Measurements from ENCODE around the gene RPTOR. TPM values are rescaled to one million over a fixed set of nuclear protein-coding genes. Genes with fewer than 3 reads are reported as not detected.

The RPTOR gene
- total and polyA plus RNA-seq, 4 experiments from 2014 or later: 2.4 to 51.8 (median 29.6) TPM

DNA sequence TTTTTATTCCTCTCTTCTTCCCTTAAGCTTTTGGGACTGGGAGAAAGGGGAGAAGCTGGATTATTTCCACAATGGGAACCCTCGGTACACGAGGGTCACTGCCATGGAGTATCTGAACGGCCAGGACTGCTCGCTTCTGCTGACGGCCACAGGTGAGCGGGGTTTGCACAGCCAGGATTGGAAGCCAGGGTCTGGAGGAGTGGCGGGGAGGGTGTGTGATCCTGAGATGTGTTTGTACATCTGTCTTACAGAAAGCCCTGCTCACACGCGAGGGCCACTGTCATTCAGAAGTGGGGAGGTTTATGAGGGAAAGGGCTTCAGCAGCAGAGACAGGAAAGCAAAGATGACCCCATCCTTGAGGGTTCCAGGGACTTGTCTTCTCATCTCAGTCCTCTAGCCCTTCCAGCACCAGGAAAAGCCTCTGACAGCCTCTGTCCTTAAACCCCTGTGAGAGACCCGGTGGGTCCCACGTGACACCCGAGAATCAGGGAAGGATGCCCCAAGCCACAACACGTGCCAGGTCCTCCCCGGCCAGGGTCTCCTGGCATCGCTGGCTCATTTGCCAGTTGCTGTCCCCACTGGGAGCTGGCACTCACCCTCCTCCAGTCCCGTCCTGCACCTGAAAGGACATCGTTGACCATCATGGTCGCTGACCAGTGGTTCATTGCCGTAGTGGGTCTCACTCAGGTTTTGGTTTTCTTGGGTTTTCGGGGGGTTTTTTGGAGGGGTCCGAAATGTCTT is 402.7 kb downstream of the RPTOR start:
- Mint-ChIP-seq H3K4me1 (peaks cover 0 to 7% (median 0%) of the 10 kb centered on the region in 4 donors), H3K36me3 (peaks cover 31% of the 10 kb centered on the region in 2 donors), H3K27ac (no peak overlapping the region), H3K4me3 (no peak overlapping the region), H3K9me3 (no peaks in the 10 kb centered on the region), H3K27me3 (no peaks in the 10 kb centered on the region)
- Histone ChIP-seq H3K27ac (ENCODE audit: low read depth, low read length) (no peak overlapping the region), H3K27me3 (ENCODE audit: insufficient read depth, low read length) (no peaks in the 10 kb centered on the region), H3K4me3 (ENCODE audit: low read length in 2 of 2) (no peak overlapping the region), H3K4me1 (ENCODE audit: insufficient read depth, low read length) (no peaks in the 10 kb centered on the region), H3K9me3 (ENCODE audit: control insufficient read depth in 1 of 2, low read length in 2 of 2) (no peaks in the 10 kb centered on the region), H3K36me3 (ENCODE audit: insufficient read depth, low read length) (peaks cover 36% of the 10 kb centered on the region)
- ChIA-PET CTCF (ENCODE audit: partially characterized antibody) (no interaction called here), POLR2A (ENCODE audit: partially characterized antibody) (no interaction called here)
- intact Hi-C loops (cut with micrococcal nuclease): no loop called here
- DNase-seq: no peak

DNA sequence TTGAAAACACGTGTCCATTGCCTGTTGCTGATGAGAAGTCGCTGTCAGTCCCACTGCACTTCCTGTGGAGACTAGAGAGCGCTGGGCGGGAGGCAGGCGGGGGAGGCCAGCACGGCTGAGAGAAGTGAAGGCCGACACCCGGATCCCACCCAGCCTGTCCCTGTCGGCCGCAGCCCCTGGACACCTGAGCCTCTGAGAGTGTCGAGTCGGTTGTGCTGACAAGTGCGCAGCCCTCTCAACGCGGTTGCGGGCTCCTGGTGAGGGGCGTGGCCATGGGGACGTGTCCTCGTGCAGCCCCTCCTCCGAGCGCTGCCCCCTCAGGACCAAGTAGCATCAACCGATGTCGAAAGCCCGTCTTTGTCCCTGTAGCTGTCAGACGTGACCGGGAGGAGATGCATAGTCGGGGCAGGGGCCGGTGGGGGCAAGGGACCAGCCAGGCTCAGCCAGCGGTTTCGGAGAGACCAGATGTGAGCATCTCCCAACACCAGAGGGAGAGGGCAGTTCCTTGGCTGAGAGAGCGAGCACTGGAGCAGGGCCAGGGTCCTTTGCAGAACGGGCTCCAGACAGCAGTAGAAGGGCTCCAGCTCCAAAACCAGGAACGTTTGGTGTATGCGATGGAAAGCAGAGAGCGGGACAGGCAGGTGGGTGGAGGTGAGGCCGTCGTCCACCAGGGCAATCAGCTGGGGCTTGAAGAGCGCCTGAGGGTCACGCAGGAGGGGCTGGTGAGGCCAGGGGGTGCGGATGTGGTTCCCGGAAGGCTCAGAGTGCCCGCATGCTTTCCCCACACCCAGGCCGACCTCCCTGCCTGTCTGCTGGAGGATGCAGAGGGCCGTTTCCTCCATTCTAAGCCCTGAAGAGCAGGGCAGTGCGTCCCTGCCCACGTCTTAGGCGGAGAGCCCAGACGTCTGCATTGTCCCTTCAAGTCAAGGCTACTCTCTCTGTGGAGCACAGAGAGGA is 403.7 kb downstream of the RPTOR start:
- Mint-ChIP-seq H3K9me3 (no peaks in the 10 kb centered on the region), H3K36me3 (peaks cover 29 to 32% of the 10 kb centered on the region in 2 donors), H3K4me3 (no peak overlapping the region), H3K27ac (no peak overlapping the region), H3K4me1 (peaks cover 0 to 7% (median 0%) of the 10 kb centered on the region in 4 donors), H3K27me3 (no peaks in the 10 kb centered on the region)
- Histone ChIP-seq H3K36me3 (ENCODE audit: insufficient read depth, low read length) (peaks cover 36% of the 10 kb centered on the region), H3K9me3 (ENCODE audit: control insufficient read depth in 1 of 2, low read length in 2 of 2) (no peaks in the 10 kb centered on the region), H3K4me3 (ENCODE audit: low read length in 2 of 2) (no peak overlapping the region), H3K27ac (ENCODE audit: low read depth, low read length) (no peak overlapping the region), H3K27me3 (ENCODE audit: insufficient read depth, low read length) (no peaks in the 10 kb centered on the region), H3K4me1 (ENCODE audit: insufficient read depth, low read length) (no peaks in the 10 kb centered on the region)
- CTCF ChIA-PET (ENCODE audit: partially characterized antibody): no interaction called here
- DNase-seq: no peak
- POLR2A ChIA-PET (ENCODE audit: partially characterized antibody): no interaction called here
- intact Hi-C loops (cut with micrococcal nuclease): no loop called here

DNA sequence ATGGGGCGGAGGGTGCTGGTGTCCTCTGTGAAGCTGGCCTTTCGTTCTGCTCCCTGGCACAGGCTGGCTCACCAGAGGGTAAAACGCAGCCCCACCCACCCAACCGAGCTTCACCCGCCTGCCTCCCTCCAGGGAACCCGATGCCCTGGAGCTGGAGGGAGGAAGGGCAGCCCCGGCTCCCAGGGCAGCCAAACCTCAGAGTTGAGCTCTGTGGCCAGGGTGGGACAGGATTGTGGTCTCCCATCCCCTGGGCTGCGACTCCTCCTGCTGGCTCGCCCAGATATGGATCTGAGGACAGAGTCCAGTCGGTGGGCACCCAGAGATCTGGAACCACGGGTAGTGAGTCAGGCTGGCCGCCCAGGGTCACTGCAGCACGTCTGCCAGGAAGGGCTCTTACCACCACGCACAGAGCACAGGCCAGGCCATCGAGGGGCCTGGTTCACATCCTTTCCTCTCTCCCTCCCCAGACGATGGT is 404.4 kb downstream of the RPTOR start:
- Mint-ChIP-seq H3K9me3 (no peaks in the 10 kb centered on the region), H3K4me1 (peaks cover 0 to 7% (median 0%) of the 10 kb centered on the region in 4 donors), H3K4me3 (no peak overlapping the region), H3K27ac (no peak overlapping the region), H3K27me3 (no peaks in the 10 kb centered on the region), H3K36me3 (peaks cover 29 to 31% of the 10 kb centered on the region in 2 donors)
- Histone ChIP-seq H3K36me3 (ENCODE audit: insufficient read depth, low read length) (peaks cover 36% of the 10 kb centered on the region), H3K27me3 (ENCODE audit: insufficient read depth, low read length) (no peaks in the 10 kb centered on the region), H3K27ac (ENCODE audit: low read depth, low read length) (no peak overlapping the region), H3K4me3 (ENCODE audit: low read length in 2 of 2) (no peak overlapping the region), H3K4me1 (ENCODE audit: insufficient read depth, low read length) (no peaks in the 10 kb centered on the region), H3K9me3 (ENCODE audit: control insufficient read depth in 1 of 2, low read length in 2 of 2) (no peaks in the 10 kb centered on the region)
- ChIA-PET POLR2A (ENCODE audit: partially characterized antibody) (no interaction called here), CTCF (ENCODE audit: partially characterized antibody) (no interaction called here)
- intact Hi-C loops (cut with micrococcal nuclease): no loop called here
- no peak for DNase-seq

DNA sequence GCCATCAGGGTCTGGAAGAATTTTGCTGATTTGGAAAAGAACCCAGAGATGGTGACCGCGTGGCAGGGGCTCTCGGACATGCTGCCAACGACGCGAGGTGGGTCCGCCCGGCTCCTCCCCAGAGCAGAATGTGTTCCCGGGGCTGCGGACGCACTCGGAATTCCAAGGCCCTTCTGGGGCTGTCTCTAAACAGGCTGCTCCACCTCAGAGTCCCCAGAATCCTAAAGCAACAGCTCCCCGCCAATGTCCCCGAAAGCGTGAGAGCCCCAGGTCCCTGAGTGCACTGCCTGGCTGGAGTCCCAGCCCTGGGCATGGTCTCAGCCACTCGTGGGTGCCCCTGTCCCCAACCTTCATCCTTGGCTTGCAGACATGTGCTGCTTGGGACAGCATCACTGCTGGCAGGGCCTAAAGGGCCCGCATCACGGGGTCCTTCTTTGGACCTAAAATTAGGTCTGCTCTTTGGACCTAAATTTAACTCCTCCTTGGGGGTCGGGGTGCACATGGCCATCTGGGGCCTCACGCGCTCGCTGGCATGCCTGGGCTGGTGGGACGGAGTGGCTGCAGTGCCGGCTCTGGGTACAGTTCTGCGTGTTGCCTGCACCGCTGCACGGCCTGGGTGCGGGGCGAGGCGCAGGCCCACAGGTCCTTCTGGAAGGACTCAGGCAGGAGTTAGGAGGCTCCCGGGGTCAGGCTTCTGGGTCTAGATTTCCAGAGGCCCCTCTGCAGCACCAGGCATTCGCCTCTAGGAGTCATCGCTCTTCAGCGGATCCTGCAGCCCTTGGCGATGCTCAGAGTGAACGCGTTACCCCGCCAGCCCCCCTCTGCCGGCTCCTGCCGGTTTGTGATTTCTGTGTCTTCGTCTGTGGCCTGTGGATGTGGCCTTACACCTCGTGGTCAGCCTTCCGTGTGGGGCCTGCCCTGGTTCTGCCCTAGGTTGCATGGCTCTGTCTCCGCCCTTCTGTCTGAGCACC is 405.1 kb downstream of the RPTOR start:
- H3K9me3 ChIP-seq (ENCODE audit: control insufficient read depth in 1 of 2, low read length in 2 of 2): no peaks in the 10 kb centered on the region
- no peaks in the 10 kb centered on the region for H3K9me3 Mint-ChIP-seq
- intact Hi-C loops (cut with micrococcal nuclease): no loop called here
- peaks cover 26 to 28% of the 10 kb centered on the region in 2 donors for H3K36me3 Mint-ChIP-seq
- H3K36me3 ChIP-seq (ENCODE audit: insufficient read depth, low read length): peaks cover 36% of the 10 kb centered on the region
- H3K4me3 Mint-ChIP-seq: peak overlapping the region in 1 of 8 donors; percentile 46
- H3K4me3 ChIP-seq (ENCODE audit: low read length in 2 of 2): no peak overlapping the region
- H3K4me1 Mint-ChIP-seq: peaks cover 0 to 7% (median 0%) of the 10 kb centered on the region in 4 donors
- CTCF ChIA-PET (ENCODE audit: partially characterized antibody): no interaction called here
- H3K27me3 ChIP-seq (ENCODE audit: insufficient read depth, low read length): no peaks in the 10 kb centered on the region
- H3K4me1 ChIP-seq (ENCODE audit: insufficient read depth, low read length): no peaks in the 10 kb centered on the region
- DNase-seq: no peak
- H3K27ac Mint-ChIP-seq: no peak overlapping the region
- POLR2A ChIA-PET (ENCODE audit: partially characterized antibody): no interaction called here
- H3K27ac ChIP-seq (ENCODE audit: low read depth, low read length): no peak overlapping the region
- H3K27me3 Mint-ChIP-seq: no peaks in the 10 kb centered on the region

DNA sequence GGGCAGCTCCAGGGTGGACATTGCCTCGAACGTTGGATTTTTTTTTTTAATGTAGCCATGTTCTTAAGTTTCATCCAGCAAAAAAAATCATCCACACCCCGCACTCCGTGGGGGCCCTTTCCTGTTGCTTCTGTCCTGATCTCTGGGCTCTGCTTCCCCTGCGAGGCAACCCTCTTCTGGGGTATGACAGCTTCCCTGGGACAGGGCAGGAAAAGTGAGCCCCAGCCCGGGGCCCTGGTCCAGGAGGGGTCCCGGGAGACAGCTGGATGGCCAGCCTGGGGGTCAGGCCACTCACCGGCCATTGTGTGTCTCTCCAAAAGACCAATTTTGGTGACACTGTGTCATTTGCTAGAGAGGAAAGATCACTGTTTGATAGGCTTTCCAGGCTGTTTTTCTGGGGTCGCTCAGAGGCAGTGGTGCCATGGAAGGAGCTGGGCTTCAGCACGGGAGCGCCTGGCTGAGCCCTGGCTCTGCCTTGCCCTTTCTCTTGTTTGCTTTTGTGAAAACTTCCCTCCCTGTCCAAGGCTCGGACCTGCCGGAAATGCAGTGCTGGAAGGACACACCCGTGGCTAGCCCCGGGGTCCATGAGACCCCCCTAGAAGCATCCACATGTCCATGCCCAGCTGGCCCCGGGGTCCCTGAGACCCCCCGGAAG is 406.0 kb downstream of the RPTOR start:
- intact Hi-C loops (cut with micrococcal nuclease): no loop called here
- Mint-ChIP-seq H3K4me1 (peaks cover 0 to 7% (median 0%) of the 10 kb centered on the region in 4 donors), H3K27ac (no peak overlapping the region), H3K27me3 (no peaks in the 10 kb centered on the region), H3K36me3 (peaks cover 30 to 31% of the 10 kb centered on the region in 2 donors), H3K4me3 (no peak overlapping the region), H3K9me3 (no peaks in the 10 kb centered on the region)
- no peak overlapping the region for H3K27ac ChIP-seq (ENCODE audit: low read depth, low read length)
- H3K9me3 ChIP-seq (ENCODE audit: control insufficient read depth in 1 of 2, low read length in 2 of 2): no peaks in the 10 kb centered on the region
- H3K27me3 ChIP-seq (ENCODE audit: insufficient read depth, low read length): no peaks in the 10 kb centered on the region
- CTCF ChIA-PET (ENCODE audit: partially characterized antibody): no interaction called here
- POLR2A ChIA-PET (ENCODE audit: partially characterized antibody): no interaction called here
- H3K36me3 ChIP-seq (ENCODE audit: insufficient read depth, low read length): peaks cover 36% of the 10 kb centered on the region
- DNase-seq: no peak
- H3K4me1 ChIP-seq (ENCODE audit: insufficient read depth, low read length): no peaks in the 10 kb centered on the region
- H3K4me3 ChIP-seq (ENCODE audit: low read length in 2 of 2): no peak overlapping the region

DNA sequence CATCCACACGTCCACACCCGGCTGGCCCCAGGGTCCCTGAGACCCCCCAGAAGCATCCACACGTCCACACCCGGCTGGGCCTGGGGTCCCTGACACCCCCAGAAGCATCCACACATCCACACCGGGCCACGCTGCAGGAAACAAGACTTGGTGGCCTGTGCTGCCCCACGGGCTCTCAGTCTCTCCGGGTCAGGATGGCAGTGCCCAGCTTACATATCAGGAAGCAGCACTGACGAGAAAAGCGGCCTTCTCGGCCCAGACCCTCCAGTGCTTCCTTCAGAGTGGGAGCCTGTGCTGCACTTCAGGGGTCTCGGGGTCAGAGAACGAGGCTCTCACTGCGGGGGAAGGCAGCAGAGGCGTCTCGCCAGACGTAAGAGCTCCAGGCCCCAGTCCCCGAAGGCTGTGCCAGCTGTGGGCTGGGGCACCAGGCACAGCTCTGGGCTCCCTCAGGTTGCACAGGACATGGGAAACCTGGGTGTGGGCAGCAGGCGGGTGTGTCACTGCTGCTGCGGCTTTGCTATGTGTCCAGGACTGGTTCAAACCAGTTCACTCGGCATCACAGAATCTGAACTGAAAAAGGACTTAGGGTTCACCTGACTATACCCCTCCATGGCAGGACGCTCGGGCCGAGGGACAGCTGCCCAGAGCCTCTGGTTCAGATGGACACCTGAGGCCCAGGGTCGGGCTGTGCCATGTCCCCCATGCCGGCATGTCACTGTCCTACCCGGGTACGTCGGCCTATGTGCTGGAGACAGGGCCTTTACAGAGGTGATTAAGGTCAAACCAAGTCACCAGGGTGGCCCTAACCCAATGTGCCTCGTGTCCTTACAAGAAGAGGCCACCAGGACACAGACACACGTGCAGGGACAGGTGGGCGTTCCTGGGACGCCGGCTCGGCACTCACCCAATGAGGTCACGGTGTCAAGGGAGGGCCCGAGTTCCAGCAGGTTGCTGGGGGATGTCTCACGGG is 406.8 kb downstream of the RPTOR start:
- Histone ChIP-seq H3K4me3 (ENCODE audit: low read length in 2 of 2) (no peak overlapping the region), H3K27ac (ENCODE audit: low read depth, low read length) (no peak overlapping the region), H3K9me3 (ENCODE audit: control insufficient read depth in 1 of 2, low read length in 2 of 2) (no peaks in the 10 kb centered on the region), H3K27me3 (ENCODE audit: insufficient read depth, low read length) (no peaks in the 10 kb centered on the region), H3K36me3 (ENCODE audit: insufficient read depth, low read length) (peaks cover 30% of the 10 kb centered on the region), H3K4me1 (ENCODE audit: insufficient read depth, low read length) (no peaks in the 10 kb centered on the region)
- Mint-ChIP-seq H3K4me1 (no peaks in the 10 kb centered on the region), H3K9me3 (no peaks in the 10 kb centered on the region), H3K4me3 (no peak overlapping the region), H3K36me3 (peaks cover 23 to 24% of the 10 kb centered on the region in 2 donors), H3K27ac (no peak overlapping the region), H3K27me3 (no peaks in the 10 kb centered on the region)
- POLR2A ChIA-PET (ENCODE audit: partially characterized antibody): no interaction called here
- intact Hi-C loops (cut with micrococcal nuclease): no loop called here
- no peak for DNase-seq
- CTCF ChIA-PET (ENCODE audit: partially characterized antibody): no interaction called here

All from CD4-positive, alpha-beta memory T cell (primary cell).